Fibroblast of pulmonary artery (primary cell): ENCODE data around the gene NFE2.
A peak's percentile ranks its signal among the peaks of the same experiment; 100 is the strongest.

Source experiments
- DNase-seq: peaks from one replicate; pipeline ENCODE4 v3.0.0-alpha.2; 2010; ENCODE audit warnings: low read depth
- H3K4me3 ChIP-seq: replicated peaks from 2 replicates; pipeline ENCODE4 v1.5.1; 2011; ENCODE audit warnings: low read depth, mild to moderate bottlenecking, control low read depth, low read length, moderate library complexity
- CTCF ChIP-seq: IDR thresholded peaks from 2 replicates; pipeline ENCODE4 v1.5.1; 2011; ENCODE audit warnings: mild to moderate bottlenecking, control low read depth, low read length, inconsistent platforms; ENCODE audit errors: missing control alignments

NFE2 gene

GRCh38 chr12:54304187-54304810 lies 3.5 kb upstream of the NFE2 start:
- peak; percentile 74 for DNase-seq
- H3K4me3 ChIP-seq: no peak overlapping the region
- no peak for TF ChIP-seq CTCF

DNA sequence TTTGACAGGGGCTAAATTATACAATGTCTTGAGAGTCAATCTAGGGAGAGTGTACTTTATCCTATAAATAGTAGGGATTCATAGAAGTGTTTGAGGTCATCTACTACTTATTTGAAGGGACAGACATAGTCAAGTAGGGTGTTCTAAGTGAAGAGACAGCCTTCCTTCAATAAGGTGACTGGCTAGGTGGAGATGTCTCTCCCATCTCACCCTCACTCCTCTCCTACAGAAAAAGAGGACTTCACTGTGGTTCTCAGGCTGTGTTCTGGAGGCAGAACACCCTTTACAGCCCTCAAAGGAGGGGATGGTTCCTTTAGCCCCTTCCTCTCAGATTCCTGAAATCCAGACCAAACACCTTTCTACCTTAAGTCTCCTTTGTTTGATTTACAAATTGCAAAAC lies 2.8 kb upstream of the NFE2 start:
- no peak for DNase-seq
- TF ChIP-seq CTCF: no peak
- H3K4me3 ChIP-seq: no peak overlapping the region

GRCh38 chr12:54301428-54302048 lies 723 bp upstream of the NFE2 start:
- H3K4me3 ChIP-seq: no peak overlapping the region
- DNase-seq: no peak
- no peak for TF ChIP-seq CTCF

DNA sequence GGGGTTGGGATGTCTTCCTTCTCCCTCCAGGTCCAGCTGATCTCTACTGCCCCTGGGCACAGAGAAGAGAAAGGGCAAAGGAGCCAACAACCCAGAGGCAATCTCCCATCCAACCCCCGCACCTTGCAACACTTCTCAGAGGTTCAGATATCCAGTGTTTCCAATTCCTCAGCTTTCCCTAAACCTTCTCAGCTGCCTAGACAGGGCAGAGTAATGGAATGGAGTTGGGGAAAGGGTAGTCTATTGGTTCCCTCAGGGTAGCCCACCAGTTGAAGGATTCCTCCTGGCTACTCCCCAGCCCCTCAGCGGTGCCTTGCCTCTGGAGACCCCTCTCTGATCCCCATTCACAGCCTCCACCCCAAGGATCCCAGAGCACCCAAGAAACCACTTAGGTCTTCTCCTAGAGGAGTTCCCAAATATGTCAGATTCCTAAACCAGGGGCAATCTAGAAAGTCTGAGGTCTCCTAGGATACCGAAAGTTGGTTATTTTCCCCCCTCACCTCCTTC lies 537 bp downstream of the NFE2 start:
- no peak for DNase-seq
- no peak for TF ChIP-seq CTCF
- H3K4me3 ChIP-seq: peak overlapping the region; percentile 37

DNA sequence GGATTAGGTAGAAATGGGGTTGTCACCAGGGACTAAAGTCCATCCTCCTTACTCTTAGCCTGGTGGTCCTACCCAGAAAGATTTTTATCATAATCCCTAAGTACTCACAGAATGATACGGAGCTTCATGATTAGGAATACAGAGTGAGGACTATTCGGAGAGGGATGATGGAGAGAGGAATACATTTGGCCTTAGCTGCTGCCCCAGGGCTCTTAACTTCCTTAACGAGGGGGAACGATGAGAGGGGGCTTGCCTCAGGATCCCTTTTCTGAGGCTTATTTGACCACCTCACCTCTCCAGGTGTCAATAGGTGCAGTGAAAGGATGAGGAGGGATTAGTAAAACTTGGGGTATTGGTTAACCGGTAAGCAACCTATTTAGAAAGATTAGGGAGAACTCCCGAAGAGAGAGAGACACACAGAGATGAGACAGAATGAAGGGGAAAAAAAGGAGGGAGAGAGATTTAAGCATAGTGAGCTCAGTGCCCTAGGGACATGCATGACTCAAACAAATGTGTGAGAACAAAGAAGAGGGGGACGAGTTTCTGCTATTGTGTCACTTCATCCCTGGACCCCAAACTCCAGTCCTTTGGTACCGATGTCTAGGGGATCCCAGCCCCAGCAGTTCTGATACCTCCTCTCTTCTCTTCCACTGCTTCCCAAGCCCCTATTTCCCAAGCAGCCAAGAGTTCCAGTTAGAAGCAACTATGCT lies 1.1 kb downstream of the NFE2 start:
- H3K4me3 ChIP-seq: no peak overlapping the region
- no peak for TF ChIP-seq CTCF
- DNase-seq: no peak

GRCh38 chr12:54298904-54299303 lies 1.9 kb downstream of the NFE2 start:
- H3K4me3 ChIP-seq: no peak overlapping the region
- TF ChIP-seq CTCF: no peak

More at GRCh38 chr12:54298904-54299303, 1.9 kb downstream of the NFE2 start:
- DNase-seq: no peak
